ENCODE measurements around the gene RPL28.

DNA sequence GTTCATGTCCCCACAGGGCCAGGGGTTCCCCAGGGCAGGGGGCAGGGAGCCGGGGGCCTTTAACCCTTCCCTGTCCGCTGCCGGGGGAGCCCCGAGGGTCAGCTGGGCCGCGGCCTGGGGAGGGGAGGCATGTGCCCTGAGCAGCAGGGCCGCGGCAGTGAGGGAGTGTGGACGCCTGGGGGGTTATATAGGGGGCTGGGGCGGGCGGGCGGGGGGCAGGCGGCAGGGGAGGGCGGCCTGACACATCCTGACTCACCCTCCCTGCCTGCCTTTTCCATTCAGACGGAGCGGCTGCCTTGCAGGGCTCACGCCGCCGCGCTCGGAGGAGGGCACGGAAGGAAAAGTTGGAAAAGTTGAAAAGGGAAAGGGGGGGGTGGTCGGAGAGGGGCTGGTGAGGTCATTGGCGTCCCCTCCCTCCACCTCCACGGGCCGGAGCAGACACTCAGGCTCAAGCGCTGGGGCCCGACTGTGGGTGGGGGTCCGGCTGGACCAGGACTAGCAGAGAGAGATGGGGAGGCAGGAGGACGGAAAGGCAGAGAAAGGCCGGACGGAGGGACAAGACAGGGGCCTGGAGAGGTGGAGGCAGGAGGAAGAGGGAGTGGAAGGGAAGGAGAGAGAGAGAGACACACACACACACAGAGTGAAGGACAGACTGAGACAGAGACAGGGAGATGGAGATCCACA is 15.3 kb upstream of the RPL28 start, which contains the start of gene IL11:
- TF ChIP-seq POLR2A (IDR thresholded peaks at IDR 0.05; ENCODE audit: low read depth, low read length) = no peak
- no peak for TF ChIP-seq KAT2A (conservative IDR thresholded peaks at IDR 0.05; ENCODE audit: control insufficient read depth, low read depth, low read length)
- no peak for TF ChIP-seq TCF7 (IDR thresholded peaks at IDR 0.05; ENCODE audit: borderline replicate concordance)
- TF ChIP-seq, protein P1, sequence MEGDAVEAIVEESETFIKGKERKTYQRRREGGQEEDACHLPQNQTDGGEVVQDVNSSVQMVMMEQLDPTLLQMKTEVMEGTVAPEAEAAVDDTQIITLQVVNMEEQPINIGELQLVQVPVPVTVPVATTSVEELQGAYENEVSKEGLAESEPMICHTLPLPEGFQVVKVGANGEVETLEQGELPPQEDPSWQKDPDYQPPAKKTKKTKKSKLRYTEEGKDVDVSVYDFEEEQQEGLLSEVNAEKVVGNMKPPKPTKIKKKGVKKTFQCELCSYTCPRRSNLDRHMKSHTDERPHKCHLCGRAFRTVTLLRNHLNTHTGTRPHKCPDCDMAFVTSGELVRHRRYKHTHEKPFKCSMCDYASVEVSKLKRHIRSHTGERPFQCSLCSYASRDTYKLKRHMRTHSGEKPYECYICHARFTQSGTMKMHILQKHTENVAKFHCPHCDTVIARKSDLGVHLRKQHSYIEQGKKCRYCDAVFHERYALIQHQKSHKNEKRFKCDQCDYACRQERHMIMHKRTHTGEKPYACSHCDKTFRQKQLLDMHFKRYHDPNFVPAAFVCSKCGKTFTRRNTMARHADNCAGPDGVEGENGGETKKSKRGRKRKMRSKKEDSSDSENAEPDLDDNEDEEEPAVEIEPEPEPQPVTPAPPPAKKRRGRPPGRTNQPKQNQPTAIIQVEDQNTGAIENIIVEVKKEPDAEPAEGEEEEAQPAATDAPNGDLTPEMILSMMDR (IDR thresholded peaks at IDR 0.05 in 2 of 3, conservative IDR thresholded peaks at IDR 0.05 in 1 of 3; ENCODE audit: control insufficient read depth in 2 of 3, extremely low read depth in 1 of 3, insufficient read depth in 1 of 3, low read depth in 3 of 3, low read length in 3 of 3) = no peak
- TF ChIP-seq RBBP5 (conservative IDR thresholded peaks at IDR 0.05) = no peak
- TF ChIP-seq SRF (IDR thresholded peaks at IDR 0.05; ENCODE audit: low read depth in 2 of 2, low read length in 2 of 2) = no peak
- TF ChIP-seq, protein P2, sequence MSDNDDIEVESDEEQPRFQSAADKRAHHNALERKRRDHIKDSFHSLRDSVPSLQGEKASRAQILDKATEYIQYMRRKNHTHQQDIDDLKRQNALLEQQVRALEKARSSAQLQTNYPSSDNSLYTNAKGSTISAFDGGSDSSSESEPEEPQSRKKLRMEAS (IDR thresholded peaks at IDR 0.05; ENCODE audit: low read depth, low read length) = no peak
- no peak for TF ChIP-seq TAF1 (IDR thresholded peaks at IDR 0.05; ENCODE audit: borderline replicate concordance, low read depth, low read length)
- no peak for TF ChIP-seq EZH2 (IDR thresholded peaks at IDR 0.05; ENCODE audit: borderline replicate concordance, control insufficient read depth, low read depth, low read length)
- TF ChIP-seq, protein P3, sequence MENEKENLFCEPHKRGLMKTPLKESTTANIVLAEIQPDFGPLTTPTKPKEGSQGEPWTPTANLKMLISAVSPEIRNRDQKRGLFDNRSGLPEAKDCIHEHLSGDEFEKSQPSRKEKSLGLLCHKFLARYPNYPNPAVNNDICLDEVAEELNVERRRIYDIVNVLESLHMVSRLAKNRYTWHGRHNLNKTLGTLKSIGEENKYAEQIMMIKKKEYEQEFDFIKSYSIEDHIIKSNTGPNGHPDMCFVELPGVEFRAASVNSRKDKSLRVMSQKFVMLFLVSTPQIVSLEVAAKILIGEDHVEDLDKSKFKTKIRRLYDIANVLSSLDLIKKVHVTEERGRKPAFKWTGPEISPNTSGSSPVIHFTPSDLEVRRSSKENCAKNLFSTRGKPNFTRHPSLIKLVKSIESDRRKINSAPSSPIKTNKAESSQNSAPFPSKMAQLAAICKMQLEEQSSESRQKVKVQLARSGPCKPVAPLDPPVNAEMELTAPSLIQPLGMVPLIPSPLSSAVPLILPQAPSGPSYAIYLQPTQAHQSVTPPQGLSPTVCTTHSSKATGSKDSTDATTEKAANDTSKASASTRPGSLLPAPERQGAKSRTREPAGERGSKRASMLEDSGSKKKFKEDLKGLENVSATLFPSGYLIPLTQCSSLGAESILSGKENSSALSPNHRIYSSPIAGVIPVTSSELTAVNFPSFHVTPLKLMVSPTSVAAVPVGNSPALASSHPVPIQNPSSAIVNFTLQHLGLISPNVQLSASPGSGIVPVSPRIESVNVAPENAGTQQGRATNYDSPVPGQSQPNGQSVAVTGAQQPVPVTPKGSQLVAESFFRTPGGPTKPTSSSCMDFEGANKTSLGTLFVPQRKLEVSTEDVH (IDR thresholded peaks at IDR 0.05; ENCODE audit: low read depth, partially characterized antibody) = no peak
- TF ChIP-seq, protein P4, sequence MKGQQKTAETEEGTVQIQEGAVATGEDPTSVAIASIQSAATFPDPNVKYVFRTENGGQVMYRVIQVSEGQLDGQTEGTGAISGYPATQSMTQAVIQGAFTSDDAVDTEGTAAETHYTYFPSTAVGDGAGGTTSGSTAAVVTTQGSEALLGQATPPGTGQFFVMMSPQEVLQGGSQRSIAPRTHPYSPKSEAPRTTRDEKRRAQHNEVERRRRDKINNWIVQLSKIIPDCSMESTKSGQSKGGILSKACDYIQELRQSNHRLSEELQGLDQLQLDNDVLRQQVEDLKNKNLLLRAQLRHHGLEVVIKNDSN (IDR thresholded peaks at IDR 0.05; ENCODE audit: borderline replicate concordance, extremely low read length, insufficient read depth, low read depth, low read length) = no peak
- no peak for TF ChIP-seq PML (IDR thresholded peaks at IDR 0.05; ENCODE audit: low read length)
- TF ChIP-seq EP300 (IDR thresholded peaks at IDR 0.05; ENCODE audit: borderline replicate concordance in 1 of 2, control insufficient read depth in 1 of 2, low read depth in 2 of 2, low read length in 2 of 2) = no peak
